GM12801 (cell line): ENCODE results near the gene ASB14.

ENCODE experiments used
- CTCF ChIP-seq: IDR thresholded peaks from one replicate; pipeline ENCODE4 v1.5.1; 2011; ENCODE audit warnings: control low read depth; ENCODE audit not compliant: insufficient read length; ENCODE audit errors: extremely low read depth

Gene ASB14

GRCh38 chr3:57288403-57288802 lies 4.1 kb downstream of the ASB14 start:
- no peak for TF ChIP-seq CTCF

DNA sequence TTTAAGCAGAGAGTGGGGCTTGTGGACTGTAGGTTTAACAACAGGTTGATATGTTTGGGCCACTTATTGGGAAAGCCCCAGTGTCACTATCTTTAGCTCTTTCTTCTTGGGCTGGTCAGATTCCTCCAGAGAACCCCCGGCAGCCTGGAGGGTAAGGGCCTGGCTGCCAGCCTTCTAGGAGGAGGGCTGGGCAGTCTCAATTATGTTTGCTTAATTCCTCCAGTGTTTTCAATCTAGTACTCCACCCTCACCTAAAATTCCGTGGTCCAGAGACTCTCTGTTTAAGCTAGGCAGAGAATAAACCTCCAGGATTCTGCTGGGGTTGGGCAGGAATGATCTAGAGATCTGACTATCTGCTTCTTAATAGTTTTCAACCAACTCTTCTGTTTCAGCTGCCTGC lies 5.3 kb downstream of the ASB14 start:
- no peak for TF ChIP-seq CTCF

GRCh38 chr3:57283334-57283733 lies 9.2 kb downstream of the ASB14 start:
- TF ChIP-seq CTCF, result no peak

DNA sequence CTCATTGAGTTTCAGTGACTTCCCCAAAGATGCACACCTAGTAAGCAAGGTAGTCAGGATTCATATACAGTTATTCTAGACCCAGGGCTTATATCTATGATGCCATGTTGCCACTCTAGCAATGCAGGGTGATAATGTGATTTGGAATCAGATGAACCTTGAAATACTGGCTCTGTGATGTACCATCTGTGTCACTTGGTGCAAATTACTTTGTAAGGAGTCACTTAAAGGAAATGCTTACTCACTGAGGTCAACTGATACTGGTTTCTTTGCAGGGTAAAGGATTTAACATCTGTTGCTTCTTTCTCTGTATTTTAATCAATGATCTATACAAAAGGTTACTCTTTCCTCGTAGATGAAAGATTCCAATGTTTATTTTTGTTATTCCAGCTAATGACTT lies 10.8 kb downstream of the ASB14 start:
- TF ChIP-seq CTCF, result no peak

DNA sequence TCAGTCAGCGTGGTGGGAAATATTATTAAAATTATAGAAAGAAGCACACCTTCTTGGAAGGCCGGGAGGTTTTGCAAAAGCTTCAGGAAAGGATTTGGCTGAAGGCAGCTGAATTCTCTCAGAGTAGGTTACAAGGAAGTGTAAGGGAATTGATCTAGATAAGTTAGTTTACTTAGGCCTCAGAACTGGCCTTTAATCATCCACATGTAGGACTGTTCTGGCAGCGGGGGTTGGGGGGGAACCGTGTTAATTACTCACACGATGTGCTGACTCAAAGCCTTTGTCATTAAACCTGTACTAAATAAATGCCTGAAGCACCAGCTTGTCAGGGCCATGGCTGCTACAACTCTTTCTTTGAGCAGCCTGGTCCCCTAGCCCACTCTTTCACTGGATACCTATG lies 12.8 kb downstream of the ASB14 start:
- no peak for TF ChIP-seq CTCF

GRCh38 chr3:57278237-57278636 lies 14.2 kb downstream of the ASB14 start:
- no peak for TF ChIP-seq CTCF

DNA sequence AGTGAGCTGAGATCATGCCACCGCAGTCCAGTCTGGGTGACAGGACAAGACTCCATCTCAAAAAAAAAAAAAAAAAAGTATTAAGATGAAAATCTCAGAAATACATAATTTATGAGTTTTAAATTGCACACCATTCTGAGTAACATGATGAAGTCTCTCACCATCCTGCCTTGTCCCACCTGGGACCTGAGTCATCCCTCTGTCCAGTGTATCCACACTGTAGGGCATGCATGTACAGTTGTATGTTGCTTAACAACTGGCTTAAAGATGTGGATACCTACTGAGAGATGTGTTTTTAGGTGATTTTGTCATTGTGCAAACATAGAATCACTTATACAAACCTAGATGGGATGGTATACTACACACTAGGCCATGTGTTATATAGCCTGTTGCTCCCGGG lies 17.1 kb downstream of the ASB14 start:
- TF ChIP-seq CTCF, result no peak

DNA sequence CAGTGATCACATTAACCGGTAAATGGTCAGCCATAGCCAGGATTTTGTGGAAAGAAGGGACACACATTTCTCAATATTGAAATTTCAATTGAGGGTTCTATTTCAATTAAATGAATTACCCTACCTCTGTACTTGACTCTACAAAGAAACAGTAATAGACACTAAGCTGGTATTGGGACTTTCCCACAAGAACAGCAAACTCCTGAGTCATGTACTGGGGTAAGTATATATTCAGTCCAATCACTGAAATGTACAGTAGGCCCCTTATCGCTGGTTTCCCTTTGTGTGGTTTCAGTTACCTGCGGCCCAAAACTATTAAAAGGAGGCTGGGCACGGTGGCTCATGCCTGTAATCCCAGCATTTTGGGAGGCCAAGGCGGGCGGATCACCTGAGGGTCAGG lies 17.6 kb downstream of the ASB14 start:
- TF ChIP-seq CTCF, result no peak
